Testis (tissue), 3 donors: ENCODE results near the gene AFF1. TPM values are rescaled to one million over a fixed set of nuclear protein-coding genes. Genes with fewer than 3 reads are reported as not detected.

Source experiments
- DNase-seq: peaks from one replicate; pipeline ENCODE4 v3.0.0-alpha.2; 2019
- H3K27ac ChIP-seq, 2 donors: fragments of 200-600 bp; sonication (generic); one replicate each; pipeline ENCODE4 v1.5.1; 2019
- H3K27me3 ChIP-seq: fragments of 200-600 bp; sonication (generic); one replicate; pipeline ENCODE4 v1.5.1; 2019
- H3K36me3 ChIP-seq: fragments of 200-600 bp; sonication (generic); one replicate; pipeline ENCODE4 v1.5.1; 2017; ENCODE audit warnings: low read depth; ENCODE audit errors: missing control alignments
- H3K4me1 ChIP-seq: fragments of 200-600 bp; sonication (generic); one replicate; pipeline ENCODE4 v1.5.1; 2019
- H3K4me3 ChIP-seq, 2 donors: fragments of 200-600 bp; sonication (generic); one replicate each; pipeline ENCODE4 v1.5.1; 2017 to 2019
- H3K9me3 ChIP-seq: fragments of 200-600 bp; sonication (generic); one replicate; pipeline ENCODE4 v1.5.1; 2017
- CTCF ChIP-seq, 3 experiments: fragments of 450-650 bp in 2 of 3; fragments of 200-600 bp in 1 of 3; sonication (generic) in 1 of 3; IDR thresholded peaks; one replicate each; pipeline ENCODE4 v1.5.1; 2016 to 2019; ENCODE audit warnings: antibody characterized with exemption in 3 of 3, mild to moderate bottlenecking in 2 of 3, moderate library complexity in 1 of 3
- POLR2A ChIP-seq: fragments of 450-650 bp; IDR thresholded peaks from one replicate; pipeline ENCODE4 v1.6.1; 2017; ENCODE audit warnings: antibody characterized with exemption, mild to moderate bottlenecking, moderate library complexity
- WGBS, 2 donors: methylation state at CpG; one replicate each; pipeline ENCODE4 v1.1.5; 2018; 5-methylcytosine and 5-hydroxymethylcytosine counted together
- intact Hi-C: fragments of 100-400 bp; cut with DNase I; formaldehyde crosslinking; loops from one replicate; pipeline ENCODE4 v1.15.1; 2023; ENCODE audit warnings: low total_unique reads
- polyA plus RNA-seq: library from polyadenylated mRNA; stranded (reverse); fragments of 350-450 nt; fragmentation: Illumina TruSeq; extraction: RNeasy Lipid Tissue Mini Kit (QIAGEN cat#74804); gene quantifications from one replicate; pipeline ENCODE4 v1.2.3, GENCODE V29; 2014; ENCODE audit warnings: low read depth, low replicate concordance; ENCODE audit not compliant: insufficient read depth
- total RNA-seq, 2 donors: library from RNA; depleted of rRNA; stranded (reverse); fragments of >200 nt; gene quantifications; one replicate each; pipeline ENCODE4 v1.2.3, GENCODE V29; 2016

AFF1 gene
- total and polyA plus RNA-seq, 3 donors from 2014 or later = 15.8 to 56.8 (median 53.6) TPM

GRCh38 chr4:86896596-86896995 is 38.2 kb upstream of the AFF1 start:
- no peak for TF ChIP-seq POLR2A
- TF ChIP-seq CTCF (IDR thresholded peaks at IDR 0.05) = no peak
- Histone ChIP-seq H3K27ac (no peak overlapping the region), H3K27me3 (no peaks in the 10 kb centered on the region), H3K4me3 (no peak overlapping the region), H3K36me3 (no peaks in the 10 kb centered on the region), H3K9me3 (no peaks in the 10 kb centered on the region), H3K4me1 (no peaks in the 10 kb centered on the region)
- intact Hi-C loops = no loop called here
- DNase-seq = no peak
- WGBS, 2 donors = 42 to 48% methylated on average over 4 of the region's 4 CpGs

GRCh38 chr4:86898562-86898961 is 36.2 kb upstream of the AFF1 start:
- TF ChIP-seq CTCF (IDR thresholded peaks at IDR 0.05) (no peak), POLR2A (no peak)
- H3K27ac ChIP-seq = no peak overlapping the region
- H3K36me3 ChIP-seq = no peaks in the 10 kb centered on the region
- no peaks in the 10 kb centered on the region for H3K27me3 ChIP-seq
- WGBS, 2 donors = 88 to 94% methylated on average over 4 of the region's 4 CpGs
- no peaks in the 10 kb centered on the region for H3K4me1 ChIP-seq
- no peak for DNase-seq
- no peak overlapping the region for H3K4me3 ChIP-seq
- intact Hi-C loops = no loop called here
- H3K9me3 ChIP-seq = no peaks in the 10 kb centered on the region

- Histone ChIP-seq H3K27ac (no peak overlapping the region), H3K9me3 (no peaks in the 10 kb centered on the region), H3K27me3 (no peaks in the 10 kb centered on the region), H3K4me1 (no peaks in the 10 kb centered on the region), H3K36me3 (no peaks in the 10 kb centered on the region), H3K4me3 (no peak overlapping the region)
- intact Hi-C loops = no loop called here
- WGBS, 2 donors = 85 to 96% methylated on average over 3 of the region's 3 CpGs
- DNase-seq = no peak
- TF ChIP-seq POLR2A (no peak), CTCF (IDR thresholded peaks at IDR 0.05) (no peak)
Observed at GRCh38 chr4:86901864-86902263, 32.9 kb upstream of the AFF1 start.

- H3K36me3 ChIP-seq = no peaks in the 10 kb centered on the region
- DNase-seq = no peak
- 28 to 34% methylated on average over 2 of the region's 2 CpGs for WGBS, 2 donors
Observed at GRCh38 chr4:86908251-86908657, 26.6 kb upstream of the AFF1 start.

More at GRCh38 chr4:86908251-86908657, 26.6 kb upstream of the AFF1 start:
- Histone ChIP-seq H3K27ac (peak overlapping the region in 1 of 2 donors; percentile 32), H3K4me1 (peaks cover 10% of the 10 kb centered on the region), H3K4me3 (no peak overlapping the region), H3K27me3 (no peaks in the 10 kb centered on the region), H3K9me3 (no peaks in the 10 kb centered on the region)
- no peak for TF ChIP-seq CTCF (IDR thresholded peaks at IDR 0.05)
- no peak for TF ChIP-seq POLR2A
- intact Hi-C loops = no loop called here
